Amygdala (tissue), 56 donors: ENCODE measurements around the gene NR5A2.

Source experiments
- DNase-seq, 56 donors: peaks; one replicate each; lab custom pipeline; 2025; lab: John Stamatoyannopoulos, UW

Gene NR5A2

GRCh38 chr1:200027264-200027823 lies at the start of gene NR5A2:
TSS of gene NR5A2 (plus strand) at chr1:200027710. CDS start at chr1:200027848, 138 bp downstream.
- no peak for DNase-seq

GRCh38 chr1:199978408-199978940 lies 49.0 kb upstream of the NR5A2 start:
- DNase-seq: no peak

- DNase-seq: no peak
These were observed 48.4 kb upstream of the NR5A2 start for GRCh38 chr1:199979071-199979470.

GRCh38 chr1:199981584-199981983 lies 45.9 kb upstream of the NR5A2 start:
- no peak for DNase-seq

GRCh38 chr1:199982606-199983005 lies 44.9 kb upstream of the NR5A2 start:
- no peak for DNase-seq

GRCh38 chr1:199983531-199983930 lies 44.0 kb upstream of the NR5A2 start:
- no peak for DNase-seq

GRCh38 chr1:199995096-199995685 lies 32.3 kb upstream of the NR5A2 start:
- no peak for DNase-seq

GRCh38 chr1:200005165-200005564 lies 22.3 kb upstream of the NR5A2 start:
- no peak for DNase-seq

GRCh38 chr1:200006711-200007110 lies 20.8 kb upstream of the NR5A2 start:
- no peak for DNase-seq

- no peak for DNase-seq
These were observed 11.7 kb upstream of the NR5A2 start for GRCh38 chr1:200015811-200016210.

GRCh38 chr1:200021577-200022238 lies 5.8 kb upstream of the NR5A2 start:
- DNase-seq: no peak

GRCh38 chr1:200022239-200022804 lies 5.2 kb upstream of the NR5A2 start:
- no peak for DNase-seq

- DNase-seq: no peak
These were observed 1.1 kb downstream of the NR5A2 start for GRCh38 chr1:200028586-200029034.

- DNase-seq: peak in 1 of 56 donors; percentile 7
These were observed 1.7 kb downstream of the NR5A2 start for GRCh38 chr1:200029035-200029821.

GRCh38 chr1:200029822-200030152 lies 2.3 kb downstream of the NR5A2 start:
- DNase-seq: no peak

GRCh38 chr1:200030791-200031190 lies 3.3 kb downstream of the NR5A2 start:
- DNase-seq: no peak

- no peak for DNase-seq
These were observed 6.2 kb downstream of the NR5A2 start for GRCh38 chr1:200033511-200034261.

GRCh38 chr1:200034262-200034557 lies 6.7 kb downstream of the NR5A2 start:
- no peak for DNase-seq

GRCh38 chr1:200034761-200035396 lies 7.4 kb downstream of the NR5A2 start:
- DNase-seq: no peak
